Activated CD8-positive, alpha-beta memory T cell treated with anti-CD3 and anti-CD28 coated beads, Interleukin-2, amount 10 ng/mL, durations not matched to agents 7 days and 5 days (primary cell): ENCODE results near the gene RAD17. TPM values are rescaled to one million over a fixed set of nuclear protein-coding genes. Genes with fewer than 3 reads are reported as not detected.
"Not testable (repeated sequence)": the region's sequence is repeated elsewhere in the genome, so short reads cannot be mapped to it uniquely, and the experiment has no call there.

Source experiments
- ATAC-seq: fragments of 150-1000 bp; cut with Tn5 transposase; one replicate; pipeline ENCODE4 v1.10.0; 2021; ENCODE audit warnings: moderate library complexity
- CTCF ChIA-PET: fragments of 350-600 bp; sonication (Branson Sonifier 250); formaldehyde crosslinking; loops from one replicate; lab custom pipeline; 2021; ENCODE audit warnings: antibody characterized with exemption; lab: Charles Lee
- DNase-seq: peaks from one replicate; pipeline ENCODE4 v3.0.0-alpha.2; 2020
- H3K27ac Mint-ChIP-seq: one replicate; pipeline ENCODE4 v1.8.0; 2021; ENCODE audit warnings: mild to moderate bottlenecking, mixed read lengths
- H3K27me3 Mint-ChIP-seq: one replicate; pipeline ENCODE4 v1.8.0; 2021; ENCODE audit warnings: mixed read lengths
- H3K36me3 Mint-ChIP-seq: one replicate; pipeline ENCODE4 v1.8.0; 2021; ENCODE audit warnings: mild to moderate bottlenecking, mixed read lengths
- H3K4me1 Mint-ChIP-seq: one replicate; pipeline ENCODE4 v1.8.0; 2021; ENCODE audit warnings: mixed read lengths
- H3K4me3 Mint-ChIP-seq: one replicate; pipeline ENCODE4 v1.8.0; 2021; ENCODE audit warnings: mild to moderate bottlenecking, moderate library complexity, mixed read lengths
- H3K9me3 Mint-ChIP-seq: one replicate; pipeline ENCODE4 v1.8.0; 2022; ENCODE audit warnings: low read depth, mixed read lengths
- total RNA-seq, 2 experiments: library from RNA; stranded (reverse); gene quantifications; one replicate each; pipeline ENCODE4 v1.2.3, GENCODE V29; 2021

The RAD17 gene
- total RNA-seq, 2 experiments from 2014 or later = 19.7 to 26.4 TPM

DNA sequence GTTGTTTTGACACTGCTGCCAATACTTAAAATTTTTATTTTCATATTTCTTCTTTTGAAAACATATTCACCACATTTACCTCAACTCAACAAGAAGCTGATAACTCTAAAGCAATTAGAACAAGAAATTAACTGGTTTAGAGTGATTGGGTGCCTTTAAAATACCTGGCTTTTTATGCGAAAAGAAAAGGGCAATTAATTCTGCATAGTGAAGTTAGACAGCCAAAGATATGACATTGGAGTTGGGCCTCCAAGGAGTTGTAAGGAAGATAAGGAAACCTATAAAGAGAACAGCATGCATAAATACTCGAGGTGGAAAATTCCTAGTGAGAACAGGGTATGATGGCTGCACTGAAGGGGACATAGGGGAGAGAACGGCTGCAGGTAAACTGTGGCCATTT, 9.9 kb upstream of the RAD17 start:
- CTCF ChIA-PET = no interaction called here
- H3K27ac Mint-ChIP-seq = no peak overlapping the region
- peaks cover 11% of the 10 kb centered on the region for H3K4me1 Mint-ChIP-seq
- H3K9me3 Mint-ChIP-seq = no peaks in the 10 kb centered on the region
- H3K27me3 Mint-ChIP-seq = no peaks in the 10 kb centered on the region
- ATAC-seq (no peak), DNase-seq (no peak)
- peaks cover 33% of the 10 kb centered on the region for H3K36me3 Mint-ChIP-seq
- no peak overlapping the region for H3K4me3 Mint-ChIP-seq

DNA sequence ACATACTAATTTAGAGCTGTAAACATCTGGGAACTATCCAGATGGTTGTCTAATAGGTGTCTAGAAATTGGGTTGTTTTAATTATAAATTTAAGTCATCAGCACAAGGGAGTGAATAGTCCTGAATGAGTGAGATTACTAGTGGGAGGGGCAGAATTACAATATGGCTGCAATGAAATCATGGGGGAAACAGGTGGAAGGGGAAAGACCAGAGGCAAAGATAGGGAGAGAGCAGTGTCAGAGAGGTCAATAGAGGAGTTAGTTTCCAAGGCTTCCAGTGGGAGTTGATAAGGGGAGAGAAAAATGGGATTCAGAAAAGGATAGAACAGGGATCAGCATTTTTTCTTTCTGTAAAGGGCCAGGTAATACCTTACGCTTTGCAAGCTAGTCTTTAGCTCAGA, 9.2 kb upstream of the RAD17 start:
- H3K9me3 Mint-ChIP-seq = no peaks in the 10 kb centered on the region
- ATAC-seq = no peak
- CTCF ChIA-PET = no interaction called here
- no peak for DNase-seq
- H3K4me3 Mint-ChIP-seq = no peak overlapping the region
- peaks cover 38% of the 10 kb centered on the region for H3K36me3 Mint-ChIP-seq
- H3K27ac Mint-ChIP-seq = no peak overlapping the region
- peaks cover 17% of the 10 kb centered on the region for H3K4me1 Mint-ChIP-seq
- H3K27me3 Mint-ChIP-seq = no peaks in the 10 kb centered on the region

DNA sequence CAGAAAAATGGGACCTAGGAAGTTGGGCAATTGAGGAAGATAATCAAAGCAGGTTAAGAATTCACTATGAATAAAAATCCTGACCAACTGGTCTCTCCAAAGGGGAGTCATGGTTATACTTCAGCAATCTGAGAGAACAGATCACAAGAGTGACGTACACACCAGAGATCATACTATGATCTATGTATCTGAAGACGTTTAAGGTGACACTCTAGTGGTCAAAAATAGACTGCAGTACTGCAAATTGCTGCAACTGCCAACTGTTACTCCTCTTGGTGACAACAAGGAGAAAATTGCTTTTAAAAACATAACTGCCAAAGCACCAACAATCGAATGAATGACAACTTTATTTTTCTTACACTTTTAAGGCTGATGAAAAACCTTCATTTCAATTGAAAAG, 5.2 kb upstream of the RAD17 start:
- peaks cover 29% of the 10 kb centered on the region for H3K4me1 Mint-ChIP-seq
- CTCF ChIA-PET = no interaction called here
- no peaks in the 10 kb centered on the region for H3K27me3 Mint-ChIP-seq
- H3K27ac Mint-ChIP-seq = peak overlapping the region; percentile 43
- H3K9me3 Mint-ChIP-seq = no peaks in the 10 kb centered on the region
- H3K4me3 Mint-ChIP-seq = no peak overlapping the region
- peaks cover 33% of the 10 kb centered on the region for H3K36me3 Mint-ChIP-seq
- ATAC-seq (no peak), DNase-seq (no peak)

DNA sequence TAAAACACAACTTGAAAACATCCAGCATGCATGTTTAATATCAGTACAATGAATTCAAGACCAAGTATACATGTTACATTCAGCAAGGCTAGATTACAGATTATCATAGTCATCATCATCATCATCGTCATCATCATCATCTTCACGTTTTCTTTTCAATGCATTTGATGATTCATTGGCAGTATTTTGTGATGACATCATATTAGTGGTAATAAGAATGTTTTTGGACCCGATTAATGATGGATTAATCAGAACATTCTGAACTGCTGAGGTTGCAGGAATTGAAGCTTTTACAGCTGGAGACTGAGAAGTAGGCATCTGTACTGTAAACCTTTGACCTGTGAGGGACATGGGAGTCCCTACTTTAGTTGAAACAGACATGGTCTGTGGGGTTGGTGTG, 4.8 kb upstream of the RAD17 start:
- no peak for ATAC-seq
- no peaks in the 10 kb centered on the region for H3K9me3 Mint-ChIP-seq
- H3K27me3 Mint-ChIP-seq = no peaks in the 10 kb centered on the region
- no peak overlapping the region for H3K4me3 Mint-ChIP-seq
- peaks cover 29% of the 10 kb centered on the region for H3K4me1 Mint-ChIP-seq
- H3K27ac Mint-ChIP-seq = peak overlapping the region; percentile 43
- CTCF ChIA-PET = interaction anchor here (1.3 kb wide), 1 partner anchor 271 kb away, joined by 5 read pairs; the partner anchor contains the start of gene SLC30A5
- DNase-seq = no peak
- peaks cover 30% of the 10 kb centered on the region for H3K36me3 Mint-ChIP-seq

DNA sequence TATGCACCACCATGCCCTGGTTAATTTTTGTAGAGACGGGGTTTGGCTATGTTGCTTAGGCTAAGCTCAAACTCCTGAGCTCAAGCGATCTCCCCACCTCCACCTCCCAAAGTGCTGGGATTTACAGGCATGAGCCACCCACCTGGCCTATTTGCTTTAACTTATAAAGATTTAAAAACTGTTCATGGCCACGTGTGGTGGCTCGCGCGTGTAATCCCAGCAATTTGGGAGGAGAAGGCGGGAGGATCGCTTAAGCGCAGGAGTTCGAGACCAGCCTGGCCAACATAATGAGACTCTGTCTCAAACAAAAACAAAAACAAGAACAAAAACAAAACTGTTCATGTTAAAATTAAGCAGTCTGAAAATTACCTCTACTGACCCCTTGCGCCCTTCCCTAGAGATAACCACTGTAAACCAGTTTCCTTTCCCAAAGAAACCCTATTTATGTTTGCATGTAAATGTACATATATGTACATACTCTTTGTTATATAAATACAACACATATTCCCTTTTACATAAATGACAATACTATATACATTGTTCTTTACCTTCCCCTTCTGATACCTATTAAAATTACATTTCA, 1.8 kb upstream of the RAD17 start:
- Mint-ChIP-seq H3K36me3 (peaks cover 27% of the 10 kb centered on the region), H3K27ac (peak overlapping the region; percentile 98), H3K4me1 (peaks cover 43% of the 10 kb centered on the region), H3K4me3 (peak overlapping the region; percentile 93), H3K9me3 (no peaks in the 10 kb centered on the region), H3K27me3 (no peaks in the 10 kb centered on the region)
- ATAC-seq (no peak), DNase-seq (no peak)
- CTCF ChIA-PET = interaction anchor here (1.6 kb wide), 1 partner anchor 20 kb away, joined by 3 read pairs; no protein-coding TSS in a partner anchor

DNA sequence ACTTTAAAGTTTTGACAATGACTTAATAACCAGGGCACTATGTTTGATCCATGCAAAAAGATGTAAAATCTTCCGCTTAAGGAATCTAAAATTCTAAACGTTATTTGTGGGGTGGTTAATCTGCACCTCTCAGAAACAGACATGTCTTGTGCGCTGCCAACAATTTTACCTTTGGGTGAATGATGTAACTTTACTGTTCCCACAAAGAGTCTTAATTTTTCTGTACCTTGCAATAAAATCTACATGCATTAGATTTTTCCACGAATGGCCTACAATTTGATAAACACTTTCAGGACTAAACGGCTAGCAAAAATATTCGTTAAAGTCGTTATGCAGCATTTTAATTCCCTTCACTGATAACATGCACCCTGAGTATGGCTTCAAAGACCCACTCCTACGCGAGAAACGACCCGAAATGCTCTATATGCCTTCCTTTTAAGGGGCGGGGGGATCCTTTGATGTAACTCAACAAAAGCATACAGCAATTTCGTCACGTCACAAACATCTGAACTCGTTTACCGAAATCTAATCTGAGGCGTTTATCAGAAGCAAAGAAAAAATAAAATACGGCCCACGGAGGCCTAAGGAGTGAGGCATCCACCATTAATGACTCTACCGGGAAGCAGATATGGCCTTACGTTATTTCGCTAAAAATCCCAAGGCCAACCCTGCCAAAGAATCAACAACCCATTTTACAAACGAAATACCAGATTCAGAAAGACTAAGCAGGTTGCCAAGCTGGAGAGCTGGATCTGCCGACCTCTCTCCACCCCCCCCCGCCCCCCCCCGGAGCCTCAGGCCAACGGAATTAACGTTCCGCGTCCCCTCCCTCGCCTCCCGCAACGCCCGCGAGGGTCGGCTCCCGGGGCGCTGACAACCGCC, 919 bp upstream of the RAD17 start:
- peak overlapping the region; percentile 98 for H3K27ac Mint-ChIP-seq
- H3K36me3 Mint-ChIP-seq = peaks cover 25% of the 10 kb centered on the region
- DNase-seq (peak; percentile 40), ATAC-seq (no peak)
- no peaks in the 10 kb centered on the region for H3K9me3 Mint-ChIP-seq
- H3K4me3 Mint-ChIP-seq = peak overlapping the region; percentile 93
- H3K27me3 Mint-ChIP-seq = no peaks in the 10 kb centered on the region
- CTCF ChIA-PET = interaction anchor here (1.3 to 1.6 kb wide), 2 partner anchors 21 to 326 kb away, joined by 3 read pairs; no protein-coding TSS in a partner anchor
- H3K4me1 Mint-ChIP-seq = peaks cover 46% of the 10 kb centered on the region

DNA sequence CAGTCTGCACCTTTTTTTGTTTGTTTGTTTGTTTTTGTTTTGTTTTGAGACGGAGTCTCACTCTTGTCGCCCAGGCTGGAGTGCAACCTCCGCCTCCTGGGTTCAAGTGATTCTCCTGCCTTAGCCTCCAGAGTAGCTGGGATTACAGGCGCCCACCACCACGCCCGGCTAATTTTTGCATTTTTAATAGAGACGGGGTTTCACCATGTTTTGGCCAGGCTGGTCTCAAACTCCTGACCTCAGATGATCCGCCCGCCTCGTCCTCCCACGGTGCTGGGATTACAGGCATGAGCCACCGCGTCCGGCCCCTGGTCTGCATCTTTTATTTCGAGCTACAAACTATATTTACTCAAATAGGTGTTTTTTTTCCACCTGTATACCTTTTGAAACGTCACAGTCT, 717 bp downstream of the RAD17 start:
- DNase-seq, H3K9me3 Mint-ChIP-seq, ATAC-seq, H3K27me3 Mint-ChIP-seq: not testable (repeated sequence)
- H3K27ac Mint-ChIP-seq = peak overlapping the region; percentile 94
- H3K4me1 Mint-ChIP-seq = peaks cover 48% of the 10 kb centered on the region
- peaks cover 21% of the 10 kb centered on the region for H3K36me3 Mint-ChIP-seq
- CTCF ChIA-PET = interaction anchor here (0.6 to 1.3 kb wide), 2 partner anchors 24 to 327 kb away, joined by 3 to 4 read pairs; no protein-coding TSS in a partner anchor
- peak overlapping the region; percentile 93 for H3K4me3 Mint-ChIP-seq

DNA sequence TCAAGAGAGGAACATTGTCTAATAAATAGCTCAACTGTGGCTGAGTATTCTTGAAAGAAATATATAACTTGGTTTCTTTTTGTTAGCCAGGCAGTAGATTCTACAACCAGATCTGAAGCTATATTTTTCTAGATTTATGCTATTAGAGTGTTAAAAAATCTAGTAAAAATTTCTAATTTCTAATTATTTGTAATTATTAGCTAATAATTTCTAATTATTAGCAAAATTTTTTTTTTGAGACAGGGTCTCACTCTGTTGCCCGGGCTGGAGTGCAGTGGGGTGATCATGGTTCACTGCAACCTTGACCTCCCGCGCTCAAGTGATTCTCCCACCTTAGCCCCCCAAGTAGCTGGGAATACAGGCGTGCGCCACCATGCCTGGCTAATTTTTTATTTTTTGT, 2.8 kb downstream of the RAD17 start:
- Mint-ChIP-seq H3K9me3 (no peaks in the 10 kb centered on the region), H3K27ac (no peak overlapping the region), H3K4me1 (peaks cover 36% of the 10 kb centered on the region), H3K36me3 (peaks cover 21% of the 10 kb centered on the region), H3K27me3 (no peaks in the 10 kb centered on the region), H3K4me3 (no peak overlapping the region)
- CTCF ChIA-PET = interaction anchor here (1.4 kb wide), 1 partner anchor 329 kb away, joined by 3 read pairs; no protein-coding TSS in a partner anchor
- ATAC-seq = no peak
- DNase-seq = no peak

DNA sequence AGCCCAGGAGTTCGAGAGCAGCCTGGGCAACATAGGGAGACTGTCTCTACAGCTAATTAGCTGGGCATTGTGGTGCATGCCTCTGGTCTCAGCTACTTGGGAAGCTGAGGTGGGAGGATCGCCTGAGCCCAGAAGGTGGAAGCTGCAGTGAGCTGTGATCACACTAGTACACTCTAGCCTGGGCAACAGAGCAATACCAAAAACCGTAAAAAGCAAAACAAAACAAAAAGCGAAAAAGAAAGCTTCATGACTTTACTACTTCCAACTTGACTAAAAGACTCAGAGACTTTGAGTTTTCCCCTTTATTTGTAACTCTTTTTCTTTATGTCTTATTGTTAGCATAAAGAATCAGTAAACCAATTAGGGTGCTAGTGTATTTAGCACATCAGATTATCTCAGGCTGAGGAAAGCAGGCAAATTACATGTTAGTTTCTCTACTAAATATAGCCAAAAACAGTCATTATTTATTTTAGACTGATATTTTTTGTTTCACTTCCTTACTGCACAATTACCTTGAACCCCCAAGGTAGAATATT, 5.4 kb downstream of the RAD17 start:
- Mint-ChIP-seq H3K27me3 (no peaks in the 10 kb centered on the region), H3K36me3 (peaks cover 16% of the 10 kb centered on the region), H3K4me1 (peaks cover 25% of the 10 kb centered on the region), H3K4me3 (no peak overlapping the region), H3K27ac (peak overlapping the region; percentile 36), H3K9me3 (no peaks in the 10 kb centered on the region)
- CTCF ChIA-PET = interaction anchor here (0.9 kb wide), 1 partner anchor 281 kb away, joined by 3 read pairs; the partner anchor contains the start of gene SLC30A5
- DNase-seq (no peak), ATAC-seq (no peak)

DNA sequence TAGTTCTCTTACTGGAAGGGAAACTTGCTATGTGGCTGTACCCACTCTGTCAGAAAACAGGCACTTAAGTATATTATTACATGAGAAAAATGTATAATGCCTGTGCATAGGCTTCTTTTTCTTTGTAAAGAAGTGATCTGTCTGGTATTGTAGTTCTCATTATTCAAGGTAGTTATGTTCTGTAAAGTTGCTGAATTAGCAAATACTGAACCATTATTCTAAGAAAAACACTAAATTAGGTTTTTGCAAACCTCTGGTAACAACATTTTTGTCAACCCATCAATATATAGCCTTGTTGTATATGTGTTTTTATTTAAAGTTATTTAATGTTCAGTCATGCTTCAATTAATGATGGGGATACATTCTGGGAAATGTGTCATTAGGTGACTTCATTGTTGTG, 8.8 kb downstream of the RAD17 start:
- Mint-ChIP-seq H3K4me3 (no peak overlapping the region), H3K4me1 (peaks cover 9% of the 10 kb centered on the region), H3K27me3 (no peaks in the 10 kb centered on the region), H3K27ac (no peak overlapping the region), H3K9me3 (no peaks in the 10 kb centered on the region), H3K36me3 (peaks cover 22% of the 10 kb centered on the region)
- CTCF ChIA-PET = no interaction called here
- DNase-seq (no peak), ATAC-seq (no peak)

DNA sequence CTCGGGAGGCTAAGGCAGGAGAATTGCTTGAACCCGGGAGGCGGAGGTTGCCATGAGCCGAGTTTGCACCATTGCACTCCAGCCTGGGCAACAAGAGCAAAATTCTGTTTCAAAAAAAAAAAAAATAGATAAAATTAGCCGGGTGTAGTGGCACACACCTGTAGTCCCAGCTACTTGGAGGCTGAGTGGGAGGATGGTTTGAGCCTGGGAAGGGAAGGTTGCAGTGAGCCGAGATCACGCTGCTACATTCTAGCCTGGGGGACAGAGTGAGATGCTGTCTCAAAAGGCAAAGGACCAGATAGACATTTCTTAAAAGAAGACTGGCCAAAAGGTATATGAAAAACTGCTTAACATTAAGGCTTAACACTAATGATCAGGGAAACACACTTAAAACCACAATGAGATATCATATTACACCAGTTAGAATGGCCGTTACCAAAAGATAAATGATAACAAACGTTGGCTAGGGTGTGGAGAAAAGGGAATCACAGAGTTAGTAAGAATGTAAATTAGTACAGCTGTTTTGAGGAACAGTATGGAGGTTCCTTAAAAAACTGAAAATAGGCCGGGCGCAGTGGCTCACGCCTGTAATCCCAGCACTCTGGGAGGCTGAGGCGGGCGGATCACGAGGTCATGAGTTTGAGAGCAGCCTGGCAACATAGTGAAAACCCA, 35.2 kb downstream of the RAD17 start:
- CTCF ChIA-PET = no interaction called here
- ATAC-seq (no peak), DNase-seq (no peak)
- Mint-ChIP-seq H3K36me3 (peaks cover 41% of the 10 kb centered on the region), H3K4me3 (no peak overlapping the region), H3K27ac (no peak overlapping the region), H3K27me3 (no peaks in the 10 kb centered on the region), H3K9me3 (no peaks in the 10 kb centered on the region), H3K4me1 (no peaks in the 10 kb centered on the region)

DNA sequence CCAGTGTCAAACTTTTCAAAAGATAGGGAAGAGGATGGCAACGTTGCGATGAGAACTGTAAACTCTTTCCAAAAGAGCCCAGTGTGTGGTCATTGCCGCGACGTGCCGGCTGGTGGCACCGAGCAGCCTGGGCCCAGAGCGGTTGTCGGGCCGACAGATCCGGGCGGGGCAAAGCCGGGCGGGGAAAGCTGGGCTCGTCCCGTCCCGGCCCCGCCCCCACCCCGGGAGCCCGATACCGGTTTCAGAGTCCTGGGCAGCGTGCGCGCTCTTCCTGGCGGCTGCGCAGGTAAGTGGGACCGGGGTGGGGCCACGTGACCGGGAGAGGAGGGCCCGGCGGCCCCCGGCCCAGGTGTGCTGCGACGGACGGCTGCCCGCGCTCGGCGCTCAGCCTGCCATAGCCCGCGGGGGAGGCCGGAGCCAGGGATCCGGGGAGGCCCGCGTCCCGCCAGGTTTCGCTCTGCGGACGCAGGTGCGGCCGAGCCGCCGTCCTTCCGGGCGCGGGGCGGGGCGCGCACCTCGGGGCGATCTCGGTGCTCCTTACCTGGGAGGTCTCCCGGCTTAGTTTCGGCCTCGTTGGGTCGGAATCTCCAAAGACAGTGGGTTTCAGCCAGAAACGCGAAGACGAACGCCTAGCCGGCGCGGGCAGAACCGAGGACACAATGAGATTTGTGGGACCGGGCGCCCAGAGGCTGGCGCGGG, 45.4 kb downstream of the RAD17 start, which contains the start of gene MARVELD2:
TSS of gene MARVELD2 (plus strand) at position 232 of the 699 bp plus-strand sequence. CDS start 4,270 bp downstream, outside the sequence.
- CTCF ChIA-PET = no interaction called here

More for the DNA sequence above, 45.4 kb downstream of the RAD17 start, which contains the start of gene MARVELD2:
- H3K36me3 Mint-ChIP-seq = peaks cover 18% of the 10 kb centered on the region
- no peaks in the 10 kb centered on the region for H3K9me3 Mint-ChIP-seq
- peak within 1 kb of the TSS; percentile 50 for H3K4me3 Mint-ChIP-seq
- no peak within 1 kb of the TSS for H3K27ac Mint-ChIP-seq
- peaks cover 4% of the 10 kb centered on the region for H3K4me1 Mint-ChIP-seq
- DNase-seq = no peak
- ATAC-seq = peak; percentile 74
- no peaks in the 10 kb centered on the region for H3K27me3 Mint-ChIP-seq
